Smooth muscle cell (in vitro differentiated cells): Measurements from ENCODE around the gene SULT1A4. TPM values are rescaled to one million over a fixed set of nuclear protein-coding genes. Genes with fewer than 3 reads are reported as not detected.
"Not testable (repeated sequence)": the region's sequence is repeated elsewhere in the genome, so short reads cannot be mapped to it uniquely, and the experiment has no call there.

Source experiments
- DNase-seq: peaks from one replicate; lab custom pipeline; 2025; ENCODE audit not compliant: unreplicated experiment; lab: John Stamatoyannopoulos, UW
- H2AFZ ChIP-seq: fragments of 200-600 bp; sonication (generic); 2 replicates; pipeline ENCODE4 v1.6.0; 2016; ENCODE audit warnings: antibody characterized with exemption, low read depth, mild to moderate bottlenecking
- H3F3A ChIP-seq: fragments of 200-600 bp; sonication (generic); 2 replicates; pipeline ENCODE4 v1.6.0; 2017; ENCODE audit warnings: antibody characterized with exemption, low read depth
- H3K27ac ChIP-seq: fragments of 200-600 bp; sonication (generic); 2 replicates; pipeline ENCODE4 v1.5.1; 2016; ENCODE audit warnings: low read depth, mild to moderate bottlenecking
- H3K27me3 ChIP-seq: fragments of 200-600 bp; sonication (generic); 2 replicates; pipeline ENCODE4 v1.6.1; 2016; ENCODE audit warnings: low read depth, mild to moderate bottlenecking
- H3K36me3 ChIP-seq: fragments of 200-600 bp; sonication (generic); 2 replicates; pipeline ENCODE4 v1.5.1; 2016; ENCODE audit warnings: low read depth
- H3K4me1 ChIP-seq: fragments of 200-600 bp; sonication (generic); 2 replicates; pipeline ENCODE4 v1.5.1; 2016; ENCODE audit warnings: low read depth
- H3K4me2 ChIP-seq: fragments of 200-600 bp; sonication (generic); 2 replicates; pipeline ENCODE4 v1.6.0; 2016; ENCODE audit warnings: mild to moderate bottlenecking
- H3K4me3 ChIP-seq: fragments of 200-600 bp; sonication (generic); 2 replicates; pipeline ENCODE4 v1.5.1; 2016; ENCODE audit warnings: mild to moderate bottlenecking
- H3K79me2 ChIP-seq: fragments of 200-600 bp; sonication (generic); 2 replicates; pipeline ENCODE4 v1.6.0; 2016; ENCODE audit warnings: low read depth, mild to moderate bottlenecking
- H3K9ac ChIP-seq: fragments of 200-600 bp; sonication (generic); 2 replicates; pipeline ENCODE4 v1.6.0; 2016; ENCODE audit warnings: low read depth
- H3K9me3 ChIP-seq: fragments of 200-600 bp; sonication (generic); replicated peaks from 2 replicates; pipeline ENCODE4 v1.5.1; 2016; ENCODE audit warnings: low read depth
- H4K20me1 ChIP-seq: fragments of 200-600 bp; sonication (generic); 2 replicates; pipeline ENCODE4 v1.6.0; 2016; ENCODE audit warnings: low read depth
- WGBS: methylation state at CpG from one replicate; pipeline ENCODE4 v1.1.7; 2016; ENCODE audit warnings: low lambda C conversion rate; 5-methylcytosine and 5-hydroxymethylcytosine counted together
- polyA plus RNA-seq: library from polyadenylated mRNA; unstranded; fragments of >200 nt; fragmentation: Nextera tagmentation; extraction: Ambion mirVana; gene quantifications from 2 replicates; pipeline ENCODE4 v1.2.1, GENCODE V29; 2016
- total RNA-seq: library from RNA; depleted of rRNA; stranded (reverse); fragments of >200 nt; gene quantifications from 2 replicates; pipeline ENCODE4 v1.2.3, GENCODE V29; 2014

The SULT1A4 gene
- total and polyA plus RNA-seq, 2 experiments from 2014 or later = 0.73 to 1.5 TPM

DNA sequence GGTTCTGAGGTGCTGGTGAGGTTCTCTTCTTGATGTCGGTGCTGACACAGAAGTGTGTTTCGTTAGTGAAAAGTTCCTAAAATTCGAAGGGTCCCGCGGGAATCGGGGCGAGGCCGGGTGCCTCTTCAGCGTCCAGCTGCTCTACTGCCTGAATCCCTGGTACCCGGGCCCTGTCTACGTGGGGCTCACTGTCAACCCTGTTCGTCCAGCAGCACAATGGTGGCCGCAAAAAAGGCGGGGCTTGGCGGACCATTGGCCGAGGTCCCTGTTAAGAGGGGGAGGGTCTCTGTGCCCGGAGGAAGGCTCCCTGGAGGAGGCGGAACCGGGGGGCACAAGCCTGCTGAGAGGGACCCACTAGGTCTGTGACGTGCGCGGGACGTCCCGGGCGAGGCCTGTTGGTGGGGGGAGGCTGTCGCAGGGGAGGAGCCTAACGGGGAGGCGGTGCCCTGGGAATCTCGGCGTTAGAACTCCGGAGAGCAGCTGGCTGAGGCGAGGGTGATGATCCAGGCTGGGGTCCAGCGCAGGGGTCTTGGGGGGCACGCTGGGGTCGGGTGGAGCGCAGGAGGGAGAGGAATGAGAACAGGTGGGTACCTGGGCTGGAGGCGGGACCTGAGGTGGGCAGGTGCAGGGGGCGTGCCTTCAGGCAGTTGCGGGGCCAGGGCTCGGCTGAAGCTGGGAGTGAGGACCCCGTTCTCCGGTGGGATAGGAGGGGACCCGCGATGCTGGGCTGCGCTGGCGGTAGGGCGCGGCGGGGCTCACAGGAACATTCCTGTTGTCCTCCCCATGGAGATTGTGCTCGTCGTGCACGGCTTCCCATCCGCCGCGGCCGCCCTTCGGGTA, 6.5 kb downstream of the SULT1A4 start:
- not testable (repeated sequence) for H3K4me1 ChIP-seq, H2AFZ ChIP-seq, H3F3A ChIP-seq, H3K4me2 ChIP-seq, DNase-seq, H3K27ac ChIP-seq, H3K79me2 ChIP-seq, H3K4me3 ChIP-seq, H4K20me1 ChIP-seq, H3K27me3 ChIP-seq, H3K9ac ChIP-seq, H3K36me3 ChIP-seq, H3K9me3 ChIP-seq
- no CpG with 5 or more reads among the region's 57 CpGs for WGBS

DNA sequence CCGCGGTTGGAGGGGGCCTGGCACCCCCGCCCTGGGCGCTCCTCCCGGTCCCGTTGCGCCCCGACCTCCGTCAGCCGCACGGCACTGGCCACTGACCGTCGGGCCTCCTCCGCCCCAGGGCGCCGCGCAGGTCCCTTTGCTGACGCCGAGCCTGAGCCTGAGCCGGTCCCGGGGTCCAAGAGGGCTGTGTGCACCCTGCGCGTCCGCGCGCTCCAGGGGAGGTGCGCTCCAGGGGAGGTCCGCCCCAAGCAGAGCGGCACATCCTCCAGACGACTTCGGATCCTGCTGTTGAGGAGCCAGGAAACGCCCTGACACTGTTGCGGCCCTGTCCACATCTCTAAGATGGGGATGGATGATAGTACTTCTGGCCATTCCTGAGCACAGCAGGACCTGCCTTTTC, 7.2 kb downstream of the SULT1A4 start:
- H3K9ac ChIP-seq, H3F3A ChIP-seq, H3K27me3 ChIP-seq, H4K20me1 ChIP-seq, H2AFZ ChIP-seq, H3K79me2 ChIP-seq, H3K9me3 ChIP-seq, H3K4me1 ChIP-seq, H3K36me3 ChIP-seq, DNase-seq, H3K4me3 ChIP-seq, H3K4me2 ChIP-seq, H3K27ac ChIP-seq: not testable (repeated sequence)
- WGBS = no CpG with 5 or more reads among the region's 33 CpGs

DNA sequence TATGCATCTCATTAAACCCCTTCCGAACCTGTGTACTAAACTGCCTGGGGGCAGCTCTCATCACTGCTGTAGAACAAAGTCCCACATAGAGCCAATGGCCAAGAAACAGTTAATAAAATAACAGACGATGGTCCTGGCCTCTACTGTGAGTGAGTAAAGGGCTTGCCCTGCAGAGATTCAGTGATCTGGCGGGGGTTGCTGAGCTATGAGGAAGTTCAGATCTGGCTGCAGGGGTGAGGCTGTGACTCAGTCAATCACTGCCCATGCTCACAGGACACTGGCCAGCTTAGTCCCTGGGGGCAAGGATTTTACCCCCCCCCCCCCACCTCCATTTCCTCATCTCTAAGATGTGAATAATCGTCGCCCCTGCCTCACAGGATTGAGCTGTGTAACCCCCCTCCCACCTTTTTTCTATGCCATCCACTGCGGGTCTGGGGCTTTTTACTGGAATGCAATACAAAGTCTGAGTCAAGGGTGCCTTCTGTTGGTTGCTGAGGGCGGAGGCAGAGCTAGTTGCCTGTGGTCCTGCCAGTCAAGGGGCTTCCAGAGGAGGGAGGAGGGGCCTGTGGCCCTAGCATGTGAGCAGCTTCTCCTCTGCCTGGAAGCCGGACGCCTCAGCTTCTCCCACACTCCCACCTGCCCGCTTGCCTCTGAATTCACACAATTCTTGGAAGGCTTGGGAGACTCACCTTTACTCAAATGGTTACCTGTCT, 8.1 kb downstream of the SULT1A4 start:
- H3K27me3 ChIP-seq, H3K9me3 ChIP-seq, H3K79me2 ChIP-seq, H3K9ac ChIP-seq, H3K36me3 ChIP-seq, DNase-seq, H3K4me1 ChIP-seq, H2AFZ ChIP-seq, H3K27ac ChIP-seq, H3K4me2 ChIP-seq, H3K4me3 ChIP-seq, H3F3A ChIP-seq, H4K20me1 ChIP-seq: not testable (repeated sequence)
- no CpG with 5 or more reads among the region's 10 CpGs for WGBS

DNA sequence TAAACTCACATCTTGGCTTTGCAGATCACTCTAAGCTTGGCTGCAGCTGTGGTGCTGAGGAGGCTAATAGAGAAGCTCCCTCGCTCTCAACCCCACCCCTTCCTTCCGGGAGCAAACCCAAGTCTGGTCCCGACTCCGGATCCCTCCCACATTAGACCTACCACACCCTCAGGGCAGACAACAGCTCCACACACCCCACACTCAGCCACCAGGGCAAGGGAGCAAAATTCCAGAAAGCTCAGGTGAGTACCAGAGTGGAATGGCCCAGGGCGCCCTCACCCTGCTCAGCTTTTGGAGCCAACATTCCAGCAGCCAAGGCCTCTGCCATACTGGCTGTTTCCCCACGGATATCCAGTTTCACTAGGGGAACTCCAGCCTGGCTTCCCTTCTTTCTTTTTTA, 9.9 kb downstream of the SULT1A4 start:
- H3K27me3 ChIP-seq, H3K4me3 ChIP-seq, H3K27ac ChIP-seq, H3K36me3 ChIP-seq, DNase-seq, H3K9ac ChIP-seq, H2AFZ ChIP-seq, H3K9me3 ChIP-seq, H3K4me2 ChIP-seq, H3K4me1 ChIP-seq, H3F3A ChIP-seq, H4K20me1 ChIP-seq, H3K79me2 ChIP-seq: not testable (repeated sequence)
- WGBS = 75% methylated on average over 6 of the region's 6 CpGs

DNA sequence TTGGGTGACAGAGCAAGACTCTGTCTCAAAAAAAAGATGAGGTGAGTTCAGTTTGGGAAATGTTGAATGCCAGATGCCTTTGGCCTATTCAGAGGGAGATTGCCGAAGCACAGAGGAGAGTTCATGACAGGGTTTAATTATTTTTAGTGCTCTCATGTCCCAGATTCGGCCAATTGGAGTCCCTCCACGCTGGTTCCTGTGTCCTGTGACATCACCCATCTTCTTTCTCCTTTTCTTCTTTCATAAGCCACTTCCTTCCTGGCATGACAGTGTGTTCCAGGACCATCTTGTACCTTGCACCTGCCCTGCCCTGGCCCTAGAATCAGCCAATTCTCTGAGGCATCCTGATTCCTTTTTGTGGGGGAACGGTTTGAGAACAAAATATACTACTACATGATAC, 12.4 kb downstream of the SULT1A4 start:
- not testable (repeated sequence) for H3F3A ChIP-seq, H4K20me1 ChIP-seq, H3K9ac ChIP-seq, H2AFZ ChIP-seq, H3K4me1 ChIP-seq, H3K4me3 ChIP-seq, H3K9me3 ChIP-seq, H3K4me2 ChIP-seq, H3K79me2 ChIP-seq, H3K36me3 ChIP-seq, DNase-seq, H3K27me3 ChIP-seq, H3K27ac ChIP-seq
- WGBS = no CpG with 5 or more reads among the region's 4 CpGs

DNA sequence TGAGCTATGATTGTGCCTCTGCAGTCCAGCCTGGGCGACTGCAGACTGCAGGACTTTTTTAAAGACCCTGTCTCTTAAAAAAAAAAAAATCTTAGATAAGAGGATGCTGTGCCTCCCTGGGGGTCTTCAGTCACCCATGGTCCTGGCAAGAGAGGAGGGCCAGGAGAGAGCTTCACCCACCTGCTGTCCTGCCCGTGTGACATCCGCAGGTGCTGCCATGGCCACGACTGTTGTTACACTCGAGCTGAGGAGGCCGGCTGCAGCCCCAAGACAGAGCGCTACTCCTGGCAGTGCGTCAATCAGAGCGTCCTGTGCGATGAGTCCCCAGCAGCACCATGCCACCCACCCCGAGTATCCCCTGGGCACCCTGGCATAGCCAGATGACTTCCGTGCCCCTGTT, 22.6 kb downstream of the SULT1A4 start:
- H3K27ac ChIP-seq, H3K36me3 ChIP-seq, H3K27me3 ChIP-seq, H3K4me3 ChIP-seq, H3K9me3 ChIP-seq, H3K4me1 ChIP-seq, H3F3A ChIP-seq, H3K9ac ChIP-seq, H4K20me1 ChIP-seq, H2AFZ ChIP-seq, H3K79me2 ChIP-seq, DNase-seq, H3K4me2 ChIP-seq: not testable (repeated sequence)
- WGBS = 93% methylated on average over 5 of the region's 12 CpGs

DNA sequence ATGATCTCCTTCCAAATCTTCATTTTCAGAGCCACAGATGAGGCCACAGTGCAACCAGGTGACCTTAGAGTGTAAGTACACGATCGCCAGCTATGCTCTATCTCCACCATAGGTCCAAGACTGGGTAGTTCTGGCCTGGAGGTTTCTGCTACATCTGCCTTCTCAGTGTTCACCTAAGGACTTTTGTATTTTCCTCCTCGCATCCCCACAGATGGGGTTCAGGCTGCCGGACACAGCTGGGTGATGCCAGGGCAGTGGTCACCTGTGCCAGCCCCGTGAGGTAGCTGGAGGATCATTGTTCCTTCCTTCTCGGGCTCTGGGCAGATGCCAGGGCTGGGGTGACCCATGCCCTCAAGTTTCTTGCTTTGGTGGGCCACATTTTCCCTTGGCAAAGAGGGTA, 46.6 kb downstream of the SULT1A4 start, which contains the start of gene NPIPB12:
NPIPB12 (minus strand) TSS at position 101 of the 400 bp plus-strand sequence.
- no CpG with 5 or more reads among the region's 6 CpGs for WGBS
- H3K79me2 ChIP-seq, H3K36me3 ChIP-seq, H3K4me3 ChIP-seq, H3K27me3 ChIP-seq, DNase-seq, H3K9me3 ChIP-seq, H3K4me1 ChIP-seq, H2AFZ ChIP-seq, H3K4me2 ChIP-seq, H3F3A ChIP-seq, H3K27ac ChIP-seq, H4K20me1 ChIP-seq, H3K9ac ChIP-seq: not testable (repeated sequence)
